Right lobe of liver (tissue), 4 donors: ENCODE data around the gene SEMA3A.

ENCODE experiments used
- POLR2A ChIP-seq: fragments of 450-650 bp; IDR thresholded peaks from one replicate; pipeline ENCODE4 v1.6.1; 2017; ENCODE audit warnings: antibody characterized with exemption, mild to moderate bottlenecking
- TF ChIP-seq, protein P1 (sequence below), 4 donors: fragments of 200-600 bp in 3 of 4; fragments of 450-650 bp in 1 of 4; IDR thresholded peaks; one replicate each; pipeline versions ENCODE4 v1.5.1 to v1.8.0; 2016 to 2022; ENCODE audit warnings: antibody characterized with exemption in 4 of 4, mild to moderate bottlenecking in 2 of 4
- donor health status: DM: no; HTN: no; CAD: no.
- donor health status: DM: no; HTN: no; CAD: no.
- donor health status: DM: no; HTN: yes; CAD: no.

- TF ChIP-seq, protein P1, sequence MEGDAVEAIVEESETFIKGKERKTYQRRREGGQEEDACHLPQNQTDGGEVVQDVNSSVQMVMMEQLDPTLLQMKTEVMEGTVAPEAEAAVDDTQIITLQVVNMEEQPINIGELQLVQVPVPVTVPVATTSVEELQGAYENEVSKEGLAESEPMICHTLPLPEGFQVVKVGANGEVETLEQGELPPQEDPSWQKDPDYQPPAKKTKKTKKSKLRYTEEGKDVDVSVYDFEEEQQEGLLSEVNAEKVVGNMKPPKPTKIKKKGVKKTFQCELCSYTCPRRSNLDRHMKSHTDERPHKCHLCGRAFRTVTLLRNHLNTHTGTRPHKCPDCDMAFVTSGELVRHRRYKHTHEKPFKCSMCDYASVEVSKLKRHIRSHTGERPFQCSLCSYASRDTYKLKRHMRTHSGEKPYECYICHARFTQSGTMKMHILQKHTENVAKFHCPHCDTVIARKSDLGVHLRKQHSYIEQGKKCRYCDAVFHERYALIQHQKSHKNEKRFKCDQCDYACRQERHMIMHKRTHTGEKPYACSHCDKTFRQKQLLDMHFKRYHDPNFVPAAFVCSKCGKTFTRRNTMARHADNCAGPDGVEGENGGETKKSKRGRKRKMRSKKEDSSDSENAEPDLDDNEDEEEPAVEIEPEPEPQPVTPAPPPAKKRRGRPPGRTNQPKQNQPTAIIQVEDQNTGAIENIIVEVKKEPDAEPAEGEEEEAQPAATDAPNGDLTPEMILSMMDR (IDR thresholded peaks at IDR 0.05): no peak
- TF ChIP-seq POLR2A: no peak
Observed at GRCh38 chr7:83921941-83922607, 272.5 kb downstream of the SEMA3A start.
